Stimulated activated naive CD8-positive, alpha-beta T cell treated with anti-CD3 and anti-CD28 coated beads, Interleukin-15, amount 100 ng/mL, for 72 hours (primary cell): ENCODE measurements around the gene CERK.
A peak's percentile ranks its signal among the peaks of the same experiment; 100 is the strongest.
"Not testable (repeated sequence)": the region's sequence is repeated elsewhere in the genome, so short reads cannot be mapped to it uniquely, and the experiment has no call there.

Experiments used
- ATAC-seq: fragments of 150-1000 bp; cut with Tn5 transposase; 2 replicates; pipeline ENCODE4 v1.10.0; 2021; ENCODE audit warnings: mild to moderate bottlenecking, moderate library complexity
- DNase-seq, 2 donors: peaks; one replicate each; pipeline ENCODE4 v3.0.0; 2021 to 2022
- H3K27ac Mint-ChIP-seq, 2 donors: one replicate each; pipeline ENCODE4 v1.8.0; 2022; ENCODE audit warnings: mild to moderate bottlenecking in 2 of 2, mixed read lengths in 2 of 2, moderate library complexity in 2 of 2
- H3K27me3 Mint-ChIP-seq: one replicate; pipeline ENCODE4 v1.8.0; 2022; ENCODE audit warnings: mixed read lengths
- H3K4me1 Mint-ChIP-seq: one replicate; pipeline ENCODE4 v1.8.0; 2022; ENCODE audit warnings: mild to moderate bottlenecking, mixed read lengths
- H3K4me3 Mint-ChIP-seq, 2 donors: one replicate each; pipeline ENCODE4 v1.8.0; 2022; ENCODE audit warnings: mild to moderate bottlenecking in 2 of 2, mixed read lengths in 2 of 2, moderate library complexity in 1 of 2
- H3K9me3 Mint-ChIP-seq, 2 donors: one replicate each; pipeline ENCODE4 v1.8.0; 2022; ENCODE audit warnings: mixed read lengths in 2 of 2

The CERK gene

DNA sequence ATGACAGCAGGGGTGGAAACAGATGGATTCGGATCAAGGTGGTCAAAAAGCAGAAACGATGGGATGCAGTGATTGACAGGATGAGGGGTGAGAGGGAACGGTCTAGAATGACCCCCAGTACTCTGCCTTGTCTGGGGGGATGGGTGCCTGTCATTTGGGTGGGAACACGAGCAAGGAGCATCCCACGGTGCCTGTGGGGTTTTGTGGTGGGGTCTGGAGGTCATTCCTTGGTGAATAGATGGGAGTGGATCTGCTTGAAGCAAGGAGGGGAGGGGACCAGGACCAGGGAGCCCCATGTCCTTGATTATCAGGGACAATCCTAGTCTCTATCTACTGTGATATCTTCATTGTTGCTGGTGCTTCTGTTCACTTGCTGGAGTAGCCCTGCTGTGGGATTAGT, 8.1 kb upstream of the CERK start:
- ATAC-seq = no peak
- Mint-ChIP-seq H3K27me3 (no peaks in the 10 kb centered on the region), H3K27ac (no peak overlapping the region), H3K4me1 (peaks cover 27% of the 10 kb centered on the region), H3K4me3 (no peak overlapping the region), H3K9me3 (peaks cover 8 to 14% of the 10 kb centered on the region in 2 donors)
- no peak for DNase-seq

GRCh38 chr22:46744581-46744980, 6.5 kb upstream of the CERK start:
- DNase-seq (no peak), ATAC-seq (no peak)
- Mint-ChIP-seq H3K27ac (no peak overlapping the region), H3K4me1 (peaks cover 26% of the 10 kb centered on the region), H3K4me3 (no peak overlapping the region), H3K9me3 (peaks cover 8 to 14% of the 10 kb centered on the region in 2 donors), H3K27me3 (no peaks in the 10 kb centered on the region)

DNA sequence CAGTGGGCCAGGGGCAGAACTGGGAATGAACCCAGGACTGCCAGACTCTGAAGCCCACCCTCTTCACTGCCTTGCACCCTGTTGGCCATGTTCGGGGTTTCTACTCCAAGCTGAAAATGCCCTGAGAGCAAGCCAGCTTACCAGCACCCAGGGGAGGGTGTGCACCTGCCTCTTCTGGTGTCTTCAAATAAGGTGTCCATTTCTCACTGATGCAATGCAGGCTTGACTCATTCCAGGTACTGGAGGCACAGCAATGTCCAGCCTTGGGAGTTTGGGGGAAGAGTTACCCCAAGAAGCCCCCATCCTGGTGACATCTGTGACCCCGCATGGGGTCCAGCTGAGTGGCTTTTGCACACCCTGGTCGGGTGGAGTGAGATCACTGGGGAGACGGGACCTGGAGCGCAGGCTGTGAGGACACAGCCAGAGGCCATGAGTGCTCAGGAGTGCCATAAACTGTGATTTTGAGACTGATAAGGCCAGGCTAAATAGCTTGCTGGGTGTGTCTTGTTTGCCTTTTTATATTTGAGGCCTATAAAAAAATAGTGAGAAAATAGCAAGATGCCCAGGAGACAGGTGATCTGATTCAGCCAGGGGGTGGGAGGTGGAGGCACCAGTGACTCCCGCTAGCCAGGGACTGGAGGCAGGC, 4.6 kb upstream of the CERK start:
- DNase-seq = no peak
- no peak overlapping the region for H3K4me3 Mint-ChIP-seq
- H3K27me3 Mint-ChIP-seq = no peaks in the 10 kb centered on the region
- H3K4me1 Mint-ChIP-seq = peaks cover 26% of the 10 kb centered on the region
- H3K9me3 Mint-ChIP-seq = peaks cover 8 to 14% of the 10 kb centered on the region in 2 donors
- H3K27ac Mint-ChIP-seq = no peak overlapping the region
- no peak for ATAC-seq

DNA sequence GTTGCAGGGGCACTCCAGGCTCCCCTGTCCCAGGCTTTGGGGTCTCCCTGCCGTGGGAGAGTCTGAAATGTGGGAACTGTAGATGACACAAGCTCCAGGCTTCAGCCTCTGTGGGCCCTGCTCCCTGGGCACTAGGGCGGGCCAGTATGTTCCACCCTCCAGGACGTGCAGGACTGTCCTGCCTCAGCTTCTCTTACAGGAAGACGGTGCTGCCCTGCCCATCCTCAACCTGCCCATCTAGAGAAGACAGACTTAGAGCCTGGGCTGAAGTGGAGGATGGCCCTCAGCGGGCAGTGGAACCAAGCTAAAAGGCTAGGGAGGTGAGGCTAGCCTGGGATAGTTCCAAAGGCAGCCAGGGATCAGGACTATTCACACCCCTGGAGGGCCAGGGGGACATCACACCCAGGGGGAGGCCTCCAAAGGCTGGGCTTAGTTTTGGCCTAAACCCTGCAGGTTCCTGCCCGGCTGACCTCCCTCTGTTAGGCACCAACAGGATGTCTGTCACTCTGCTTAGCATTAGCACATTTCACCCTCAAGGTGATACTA, 4.0 kb upstream of the CERK start:
- peaks cover 8 to 14% of the 10 kb centered on the region in 2 donors for H3K9me3 Mint-ChIP-seq
- H3K27me3 Mint-ChIP-seq = no peaks in the 10 kb centered on the region
- DNase-seq (no peak), ATAC-seq (no peak)
- H3K4me3 Mint-ChIP-seq = no peak overlapping the region
- H3K27ac Mint-ChIP-seq = no peak overlapping the region
- H3K4me1 Mint-ChIP-seq = peaks cover 31% of the 10 kb centered on the region

GRCh38 chr22:46740910-46741780, 3.1 kb upstream of the CERK start:
- H3K4me1 Mint-ChIP-seq = peaks cover 40% of the 10 kb centered on the region
- H3K4me3 Mint-ChIP-seq = no peak overlapping the region
- no peaks in the 10 kb centered on the region for H3K27me3 Mint-ChIP-seq
- ATAC-seq = no peak
- no peak for DNase-seq
- no peak overlapping the region for H3K27ac Mint-ChIP-seq
- peaks cover 8 to 14% of the 10 kb centered on the region in 2 donors for H3K9me3 Mint-ChIP-seq

DNA sequence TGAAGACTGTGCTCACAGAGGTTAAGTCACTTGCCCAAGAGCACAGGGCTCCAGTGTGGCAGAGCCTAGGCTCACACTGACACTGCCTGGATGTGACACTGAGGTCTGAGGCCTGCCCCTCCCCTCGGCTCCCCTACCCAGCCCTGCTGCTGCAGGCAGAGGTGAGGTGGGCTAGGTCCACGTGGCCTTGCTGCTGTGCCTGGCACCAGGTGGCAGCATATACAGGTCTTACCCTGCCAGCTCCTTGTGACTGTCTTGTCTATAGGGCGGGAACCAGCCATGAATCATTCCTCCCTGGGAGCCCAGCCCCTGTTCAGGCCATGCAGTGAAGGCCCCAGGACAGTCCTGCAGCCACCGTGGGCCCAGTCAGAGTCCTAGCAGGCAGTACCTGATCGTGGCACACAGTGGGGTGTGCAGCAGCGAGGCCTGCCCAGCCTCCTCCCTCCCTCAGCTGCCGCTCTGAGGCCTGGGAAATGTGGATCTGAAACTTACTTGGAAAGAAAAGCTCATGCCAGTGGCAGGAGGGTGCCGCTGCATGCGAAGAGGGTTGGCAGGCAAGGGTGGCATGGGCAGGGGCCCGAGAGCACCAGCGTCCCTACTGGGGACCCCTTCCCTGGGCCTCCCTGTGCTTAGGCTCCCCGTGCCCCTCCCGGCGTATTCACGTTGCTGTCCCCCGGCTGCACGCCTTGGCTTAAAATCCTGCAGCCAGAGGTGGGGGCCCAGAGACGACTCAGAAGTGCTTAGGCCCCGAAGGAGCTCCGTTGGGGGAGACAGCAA, 1.2 kb upstream of the CERK start:
- Mint-ChIP-seq H3K27me3 (no peaks in the 10 kb centered on the region), H3K4me3 (peak overlapping the region; percentile 83 to 87), H3K27ac (peak overlapping the region; percentile 64 to 81), H3K9me3 (peaks cover 8 to 14% of the 10 kb centered on the region in 2 donors), H3K4me1 (peaks cover 58% of the 10 kb centered on the region)
- DNase-seq (peak; percentile 56 to 71), ATAC-seq (peak; percentile 75)

GRCh38 chr22:46738647-46739093, 618 bp upstream of the CERK start:
- Mint-ChIP-seq H3K4me1 (peaks cover 61% of the 10 kb centered on the region), H3K27ac (peak overlapping the region in 1 of 2 donors; percentile 81), H3K4me3 (peak overlapping the region; percentile 83 to 87), H3K9me3 (peaks cover 8 to 14% of the 10 kb centered on the region in 2 donors), H3K27me3 (no peaks in the 10 kb centered on the region)
- ATAC-seq = no peak
- DNase-seq = no peak

- ATAC-seq = peak; percentile 57
- peak overlapping the region; percentile 99 to 100 for H3K4me3 Mint-ChIP-seq
- DNase-seq = peak; percentile 59 to 60
- H3K9me3 Mint-ChIP-seq = peaks cover 0 to 4% of the 10 kb centered on the region in 2 donors
- no peaks in the 10 kb centered on the region for H3K27me3 Mint-ChIP-seq
- peaks cover 66% of the 10 kb centered on the region for H3K4me1 Mint-ChIP-seq
- peak overlapping the region; percentile 86 to 99 for H3K27ac Mint-ChIP-seq
These were observed 712 bp downstream of the CERK start for GRCh38 chr22:46737105-46737975.

- ATAC-seq (no peak), DNase-seq (no peak)
- Mint-ChIP-seq H3K4me3 (peak overlapping the region; percentile 99 to 100), H3K27ac (peak overlapping the region; percentile 54 to 62), H3K27me3 (no peaks in the 10 kb centered on the region), H3K9me3 (no peaks in the 10 kb centered on the region), H3K4me1 (peaks cover 73% of the 10 kb centered on the region)
These were observed 1.3 kb downstream of the CERK start for GRCh38 chr22:46736705-46737104.

DNA sequence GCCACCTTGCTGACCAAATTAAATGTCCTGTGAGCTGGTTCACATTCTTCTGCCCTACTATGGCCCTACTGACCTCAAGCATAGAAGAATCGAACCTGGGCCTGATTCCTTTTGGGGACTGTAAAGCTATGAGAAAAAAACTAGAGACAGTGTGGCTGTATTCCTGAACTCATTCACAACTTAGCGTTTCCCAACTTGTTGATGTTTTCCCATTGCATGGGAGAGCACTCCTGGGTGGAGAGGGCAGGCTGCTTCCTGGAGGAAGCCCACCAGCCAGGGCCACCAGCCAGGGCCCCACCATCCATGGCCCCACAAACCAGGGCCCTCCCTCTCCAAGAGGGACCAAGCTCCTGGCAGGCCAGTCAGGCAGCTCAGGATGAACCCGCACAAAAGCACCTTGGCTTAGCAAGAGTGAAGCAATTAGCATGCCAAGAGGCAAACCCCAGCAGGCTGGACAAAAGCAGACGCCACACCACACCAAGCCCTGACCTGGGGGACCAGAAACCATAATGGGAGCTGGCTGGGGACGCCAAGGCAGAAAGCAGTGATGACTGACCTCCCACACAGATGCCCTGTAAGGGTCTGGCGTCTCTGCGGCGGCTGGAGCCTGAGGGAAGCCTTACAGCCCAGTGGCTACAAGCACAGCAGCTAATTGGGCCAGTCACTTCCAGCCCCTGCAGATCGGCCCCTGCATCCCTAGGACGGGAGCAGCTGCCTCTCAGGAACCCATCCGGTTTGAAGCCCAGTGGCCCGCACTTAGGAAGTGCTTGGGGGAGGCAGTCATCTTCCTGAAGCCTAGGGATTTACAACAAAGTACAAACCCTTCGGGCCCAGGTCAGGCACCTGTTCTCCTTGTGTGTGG, 2.1 kb downstream of the CERK start:
- Mint-ChIP-seq H3K4me1 (peaks cover 79% of the 10 kb centered on the region), H3K27me3 (no peaks in the 10 kb centered on the region), H3K4me3 (peak overlapping the region; percentile 99 to 100), H3K9me3 (no peaks in the 10 kb centered on the region), H3K27ac (peak overlapping the region; percentile 62 to 74)
- no peak for ATAC-seq
- no peak for DNase-seq

GRCh38 chr22:46734830-46735453, 3.1 kb downstream of the CERK start:
- Mint-ChIP-seq H3K9me3 (no peaks in the 10 kb centered on the region), H3K4me1 (peaks cover 79% of the 10 kb centered on the region), H3K27me3 (no peaks in the 10 kb centered on the region), H3K4me3 (peak overlapping the region; percentile 99 to 100), H3K27ac (peak overlapping the region; percentile 19 to 91)
- ATAC-seq (no peak), DNase-seq (no peak)

DNA sequence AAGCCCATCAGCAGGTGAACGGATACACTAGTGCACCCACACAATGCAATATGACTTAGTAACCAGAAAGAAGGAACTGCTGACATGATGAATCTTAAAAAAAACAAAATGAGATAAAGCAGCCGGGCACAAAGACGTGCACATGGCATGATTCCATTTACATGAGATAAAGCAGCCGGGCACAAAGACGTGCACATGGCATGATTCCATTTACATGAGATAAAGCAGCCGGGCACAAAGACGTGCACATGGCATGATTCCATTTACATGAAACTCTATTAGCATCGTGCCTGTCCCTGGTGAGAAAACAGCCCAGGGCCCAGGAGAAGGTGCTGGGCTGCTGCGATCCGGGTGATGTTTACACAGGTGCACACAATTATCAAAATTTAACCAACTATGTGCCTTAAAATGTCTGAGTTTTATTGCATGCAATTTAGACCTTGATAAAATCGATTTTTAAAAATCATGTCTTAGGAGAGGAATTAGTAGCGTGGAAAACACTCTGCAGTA, 3.8 kb downstream of the CERK start:
- not testable (repeated sequence) for H3K27ac Mint-ChIP-seq, H3K27me3 Mint-ChIP-seq, ATAC-seq, DNase-seq, H3K9me3 Mint-ChIP-seq
- Mint-ChIP-seq H3K4me3 (peak overlapping the region in 1 of 2 donors; percentile 99), H3K4me1 (peaks cover 72% of the 10 kb centered on the region)

- H3K4me1 Mint-ChIP-seq = peaks cover 78% of the 10 kb centered on the region
- DNase-seq (no peak), ATAC-seq (no peak)
- H3K4me3 Mint-ChIP-seq = no peak overlapping the region
- H3K27me3 Mint-ChIP-seq = no peaks in the 10 kb centered on the region
- no peak overlapping the region for H3K27ac Mint-ChIP-seq
- H3K9me3 Mint-ChIP-seq = no peaks in the 10 kb centered on the region
These were observed 5.5 kb downstream of the CERK start for GRCh38 chr22:46732513-46732912.
